ENCODE data around the gene CEACAM16. TPM values are rescaled to one million over a fixed set of nuclear protein-coding genes. Genes with fewer than 3 reads are reported as not detected.

Gene CEACAM16
- total and polyA plus RNA-seq, 9 of the 15 experiments (the other 6 are each of a cell fraction or from before 2014, with no cell fraction given), result not detected

DNA sequence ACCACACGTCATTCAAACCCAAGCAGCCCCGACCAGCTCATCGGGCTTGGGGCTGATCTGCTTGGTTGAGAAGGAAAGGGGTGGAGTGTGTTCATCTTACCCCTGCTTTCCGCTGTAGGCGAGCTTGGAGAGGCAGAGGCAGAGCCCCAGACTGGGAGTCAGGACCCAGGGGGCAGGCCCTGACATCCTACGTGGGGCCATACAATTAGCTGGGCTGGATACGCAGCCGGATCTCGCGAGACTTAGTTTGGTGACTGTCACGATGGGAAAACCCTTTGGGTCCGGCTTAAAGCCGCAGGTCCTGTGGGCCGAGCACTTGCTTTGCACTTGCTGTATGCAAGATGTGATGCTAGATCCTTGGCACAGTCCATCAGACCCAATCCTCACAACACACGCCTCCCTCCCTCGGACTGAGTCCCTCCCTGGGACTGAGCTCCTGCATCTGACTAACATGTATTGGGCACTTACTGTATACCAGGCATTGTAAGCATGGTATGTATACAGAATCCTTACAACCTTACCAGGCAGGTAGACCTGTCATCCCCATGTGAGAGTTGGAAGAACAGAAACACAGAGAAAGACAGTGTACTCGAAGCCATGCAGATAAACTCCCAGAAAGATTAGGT is 3.7 kb downstream of the CEACAM16 start:
- TF ChIP-seq KLF1 (tag; IDR thresholded peaks at IDR 0.05), result 0 out of 2 replicates have a peak, but pooled peaks have one; percentile 13
- no peak for TF ChIP-seq MECOM (CRISPR knock-in tag; IDR thresholded peaks at IDR 0.05)
- TF ChIP-seq NR4A1 (CRISPR knock-in tag; IDR thresholded peaks at IDR 0.05), result no peak
- TF ChIP-seq NR4A1 (tag; IDR thresholded peaks at IDR 0.05), result no peak
- peak; percentile 78 for TF ChIP-seq CHD2 (IDR thresholded peaks at IDR 0.05; ENCODE audit: low read depth, low read length)
- TF ChIP-seq ZKSCAN8 (CRISPR knock-in tag; IDR thresholded peaks at IDR 0.05), result peak; percentile 97
- no peak for TF ChIP-seq SAP30 (IDR thresholded peaks at IDR 0.05; ENCODE audit: borderline replicate concordance, insufficient read depth, low read depth, low read length, poor library complexity, severe bottlenecking)
- intact Hi-C loops (cut with micrococcal nuclease), result no loop called here
- ChIA-PET CTCF (ENCODE audit: low intra/inter-chr PET ratio) (no interaction called here), POLR2A (interaction anchor here (0.5 kb wide), 1 partner anchor 138 kb away, joined by 3 read pairs; no protein-coding TSS in a partner anchor)
- Histone ChIP-seq H3K36me3 (ENCODE audit: control insufficient read depth, insufficient read depth, low read length) (no peaks in the 10 kb centered on the region), H3K27ac (ENCODE audit: extremely low read depth, low read depth, low read length) (no peak overlapping the region), H3K9ac (ENCODE audit: insufficient read depth in 1 of 2, low read depth in 2 of 2, low read length in 2 of 2) (0 out of 4 replicates have a peak overlapping the region, but pooled peaks of 1 of the 2 experiments have one; percentile 15), H3K4me1 (replicated peaks in 1 of 2; ENCODE audit: control insufficient read depth in 2 of 2, insufficient read depth in 2 of 2, low read length in 2 of 2) (peaks cover 0 to 20% of the 10 kb centered on the region in 2 experiments; a peak in 4 of 5 replicates), H3K79me2 (ENCODE audit: control insufficient read depth, insufficient read depth, low read length) (no peaks in the 10 kb centered on the region), H2AFZ (ENCODE audit: low read depth, low read length) (peak overlapping the region; percentile 62), H3K27me3 (ENCODE audit: control insufficient read depth in 2 of 2, insufficient read depth in 2 of 2, low read length in 2 of 2) (no peaks in the 10 kb centered on the region), H4K20me1 (replicated peaks; ENCODE audit: control insufficient read depth, insufficient read depth, low read length) (no peaks in the 10 kb centered on the region), H3K9me1 (ENCODE audit: control insufficient read depth, insufficient read depth, low read length) (no peaks in the 10 kb centered on the region), H3K4me3 (no peak overlapping the region), H3K4me2 (ENCODE audit: insufficient read depth, low read length) (no peak overlapping the region), H3K9me3 (replicated peaks; ENCODE audit: control insufficient read depth, insufficient read depth, low read depth, low read length) (no peaks in the 10 kb centered on the region)
- no peak for DNase-seq (ENCODE audit: extremely low read depth in 1 of 4, low spot score in 3 of 4)
- BruUV-seq (replicated peaks), result no TSS peak
- in situ Hi-C loops (cut with MboI), result no loop called here
- FAIRE-seq, result no peak
- 68% methylated on average over 17 of the region's 17 CpGs for WGBS (ENCODE audit: insufficient coverage, low coverage, missing lambda C conversion rate)
- 0 out of 3 replicates have a peak, but pooled peaks have one; percentile 39 for ATAC-seq
